ENCODE results near the gene FARS2.

FARS2 gene

DNA sequence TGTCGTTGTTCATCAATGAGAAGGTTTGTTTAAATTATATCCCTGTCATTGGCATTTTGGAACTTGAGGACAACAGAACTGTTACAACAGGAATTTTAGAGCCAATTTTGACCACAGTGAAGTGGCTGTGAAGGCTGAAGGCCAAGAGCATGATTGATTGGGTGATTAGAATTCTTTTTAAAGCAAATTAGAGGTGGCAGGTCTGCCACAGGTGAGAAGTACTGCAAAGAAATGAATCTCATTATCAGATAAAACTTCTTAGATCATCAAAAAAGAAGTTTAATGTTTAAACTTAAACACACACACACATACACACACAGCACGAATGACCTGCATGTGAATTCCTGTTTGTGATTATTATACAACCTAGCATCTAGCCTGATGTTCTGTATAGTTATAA lies 32.4 kb downstream of the FARS2 start:
- TF ChIP-seq MYC (IDR thresholded peaks at IDR 0.05; ENCODE audit: low read depth, low read length) = no peak
- no peak for TF ChIP-seq MAX (IDR thresholded peaks at IDR 0.05; ENCODE audit: low read depth, low read length)
- TF ChIP-seq CTCF (IDR thresholded peaks at IDR 0.05; ENCODE audit: low read depth, low read length) = no peak
- no peak for TF ChIP-seq POLR2A (IDR thresholded peaks at IDR 0.05; ENCODE audit: extremely low read depth, insufficient read length)
- DNase-seq (ENCODE audit: low read depth) = no peak
- no peak overlapping the region for H3K4me3 ChIP-seq (ENCODE audit: low read depth, low read length)

GRCh38 chr6:5294392-5295211 lies 33.3 kb downstream of the FARS2 start:
- TF ChIP-seq MAX (IDR thresholded peaks at IDR 0.05; ENCODE audit: low read depth, low read length) (no peak), CTCF (IDR thresholded peaks at IDR 0.05; ENCODE audit: low read depth, low read length) (no peak)
- H3K4me3 ChIP-seq (ENCODE audit: low read depth, low read length) = no peak overlapping the region
- peak; percentile 82 for DNase-seq (ENCODE audit: low read depth)

DNA sequence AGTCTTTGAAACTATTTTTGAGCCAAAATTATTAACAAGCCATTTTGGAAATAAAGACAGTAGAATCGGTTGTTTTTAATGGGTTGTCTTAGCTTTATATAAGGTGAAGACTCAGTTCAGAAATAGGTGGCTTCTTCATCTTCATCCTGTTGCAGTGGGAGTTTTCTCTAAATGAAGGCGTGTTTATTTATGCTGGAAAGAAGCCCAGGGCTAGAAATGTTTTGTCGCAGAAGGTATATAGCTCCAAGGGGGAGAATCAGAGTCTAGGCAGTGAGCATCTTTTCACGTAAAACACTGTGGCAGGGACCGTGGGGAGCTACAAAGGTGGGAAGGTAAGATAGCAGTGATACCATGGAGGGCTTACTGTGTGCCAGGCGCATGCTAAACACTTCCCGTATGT lies 34.3 kb downstream of the FARS2 start:
- no peak for DNase-seq (ENCODE audit: low read depth)
- H3K4me3 ChIP-seq (ENCODE audit: low read depth, low read length) = no peak overlapping the region
- TF ChIP-seq POLR2A (IDR thresholded peaks at IDR 0.05; ENCODE audit: extremely low read depth, insufficient read length) = no peak
- TF ChIP-seq MYC (IDR thresholded peaks at IDR 0.05; ENCODE audit: low read depth, low read length) = no peak
- no peak for TF ChIP-seq CTCF (IDR thresholded peaks at IDR 0.05; ENCODE audit: low read depth, low read length)

GRCh38 chr6:5300206-5300764 lies 39.0 kb downstream of the FARS2 start:
- DNase-seq (ENCODE audit: low read depth) = no peak
- no peak for TF ChIP-seq CTCF (IDR thresholded peaks at IDR 0.05; ENCODE audit: low read depth, low read length)
- no peak for TF ChIP-seq MAX (IDR thresholded peaks at IDR 0.05; ENCODE audit: low read depth, low read length)
- TF ChIP-seq MYC (IDR thresholded peaks at IDR 0.05; ENCODE audit: low read depth, low read length) = no peak
- no peak for TF ChIP-seq POLR2A (IDR thresholded peaks at IDR 0.05; ENCODE audit: extremely low read depth, insufficient read length)
- no peak overlapping the region for H3K4me3 ChIP-seq (ENCODE audit: low read depth, low read length)

DNA sequence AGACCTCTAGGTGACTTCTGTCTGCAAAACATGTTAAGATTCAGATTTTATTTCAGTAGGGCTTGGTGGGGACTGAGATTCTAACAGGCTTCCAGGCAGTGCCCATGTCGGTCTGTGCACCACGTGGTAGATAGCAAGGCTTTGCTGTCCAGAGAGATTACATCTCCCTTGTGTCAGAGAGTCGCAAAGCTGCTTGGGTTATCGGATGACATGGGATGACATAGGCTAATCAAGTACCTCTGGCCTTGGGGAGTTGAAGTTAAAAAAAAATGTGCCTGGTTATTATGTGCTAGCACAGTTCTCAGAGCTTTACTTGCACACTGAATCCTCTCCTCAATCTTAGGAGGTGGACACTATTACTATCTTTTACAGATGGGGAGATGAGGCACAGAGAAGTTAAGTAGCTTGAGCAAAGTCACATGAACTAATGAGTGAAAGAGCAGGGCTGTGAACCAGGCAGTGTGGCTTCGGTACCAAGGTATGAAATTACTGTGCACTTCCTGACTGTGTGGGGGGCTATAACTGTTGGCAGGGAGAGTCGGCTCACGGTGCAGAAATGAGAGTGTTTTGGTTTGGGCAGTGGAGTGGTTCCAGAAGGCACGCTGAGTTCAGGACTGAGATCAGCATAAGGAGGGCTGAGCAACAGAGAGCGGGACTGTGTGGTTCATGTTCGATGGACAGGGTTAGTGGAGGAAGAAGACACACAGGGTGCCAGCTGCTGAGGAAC lies 41.1 kb downstream of the FARS2 start:
- TF ChIP-seq CTCF (IDR thresholded peaks at IDR 0.05; ENCODE audit: low read depth, low read length) = no peak
- no peak for TF ChIP-seq MYC (IDR thresholded peaks at IDR 0.05; ENCODE audit: low read depth, low read length)
- no peak overlapping the region for H3K4me3 ChIP-seq (ENCODE audit: low read depth, low read length)
- no peak for DNase-seq (ENCODE audit: low read depth)

Data from NB4 (cell line).